ENCODE measurements around the gene HOXB3.

DNA sequence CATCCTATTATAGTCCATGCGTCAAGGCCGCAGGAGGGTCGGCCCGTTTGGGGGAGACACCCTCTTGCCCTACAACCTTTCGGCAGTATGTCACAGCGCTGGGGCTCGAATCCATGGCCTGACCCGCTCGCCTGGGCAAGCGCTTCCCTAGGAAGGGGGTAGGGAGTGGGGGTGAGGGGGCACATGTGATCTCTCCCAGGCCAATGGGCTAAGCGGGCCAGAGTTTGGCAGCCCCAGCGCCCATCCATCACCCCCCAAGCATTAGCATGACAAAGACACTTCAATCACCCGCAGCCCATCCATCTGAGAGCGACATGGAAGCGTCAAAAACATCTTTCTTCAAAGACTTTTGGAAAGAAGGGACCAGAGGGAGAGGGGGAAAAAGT, 59.2 kb downstream of the HOXB3 start, which contains the start of gene HOXB1:
- TF ChIP-seq, protein P1, sequence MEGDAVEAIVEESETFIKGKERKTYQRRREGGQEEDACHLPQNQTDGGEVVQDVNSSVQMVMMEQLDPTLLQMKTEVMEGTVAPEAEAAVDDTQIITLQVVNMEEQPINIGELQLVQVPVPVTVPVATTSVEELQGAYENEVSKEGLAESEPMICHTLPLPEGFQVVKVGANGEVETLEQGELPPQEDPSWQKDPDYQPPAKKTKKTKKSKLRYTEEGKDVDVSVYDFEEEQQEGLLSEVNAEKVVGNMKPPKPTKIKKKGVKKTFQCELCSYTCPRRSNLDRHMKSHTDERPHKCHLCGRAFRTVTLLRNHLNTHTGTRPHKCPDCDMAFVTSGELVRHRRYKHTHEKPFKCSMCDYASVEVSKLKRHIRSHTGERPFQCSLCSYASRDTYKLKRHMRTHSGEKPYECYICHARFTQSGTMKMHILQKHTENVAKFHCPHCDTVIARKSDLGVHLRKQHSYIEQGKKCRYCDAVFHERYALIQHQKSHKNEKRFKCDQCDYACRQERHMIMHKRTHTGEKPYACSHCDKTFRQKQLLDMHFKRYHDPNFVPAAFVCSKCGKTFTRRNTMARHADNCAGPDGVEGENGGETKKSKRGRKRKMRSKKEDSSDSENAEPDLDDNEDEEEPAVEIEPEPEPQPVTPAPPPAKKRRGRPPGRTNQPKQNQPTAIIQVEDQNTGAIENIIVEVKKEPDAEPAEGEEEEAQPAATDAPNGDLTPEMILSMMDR (IDR thresholded peaks at IDR 0.05): no peak
- TF ChIP-seq EZH2 (IDR thresholded peaks at IDR 0.05): peak; percentile 61

Measured in neural progenitor cell (in vitro differentiated cells).